ENCODE data around the gene CENPN.

CENPN gene

DNA sequence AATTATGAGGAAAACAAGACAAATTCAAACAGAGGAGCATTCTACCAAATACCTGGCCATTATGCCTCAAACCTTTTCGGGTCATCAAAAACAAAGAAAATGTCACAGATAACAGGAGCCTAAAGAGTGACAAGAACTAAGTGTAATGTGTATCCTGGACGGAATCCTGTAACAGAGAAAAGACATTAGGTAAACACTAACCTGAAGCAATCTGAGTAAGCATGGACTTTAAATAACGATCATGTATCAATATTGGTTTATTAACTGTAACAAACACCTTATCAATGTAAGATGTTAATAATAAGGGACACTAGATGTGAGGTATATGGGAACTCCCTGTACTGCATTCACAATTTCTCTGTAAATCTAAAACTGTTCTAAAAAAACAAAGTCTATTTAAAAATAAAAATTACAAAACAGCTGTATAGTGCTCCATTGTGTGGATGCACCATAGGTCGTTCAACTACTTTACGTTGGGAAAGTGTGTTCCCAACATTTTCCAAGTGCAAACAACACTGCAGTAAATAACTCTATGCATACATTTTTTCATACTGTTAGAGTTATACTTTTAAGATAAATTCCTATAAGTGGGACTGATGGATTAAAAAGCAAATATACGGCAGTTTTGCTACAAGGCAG lies 15.1 kb upstream of the CENPN start:
- DNase-seq: no peak

DNA sequence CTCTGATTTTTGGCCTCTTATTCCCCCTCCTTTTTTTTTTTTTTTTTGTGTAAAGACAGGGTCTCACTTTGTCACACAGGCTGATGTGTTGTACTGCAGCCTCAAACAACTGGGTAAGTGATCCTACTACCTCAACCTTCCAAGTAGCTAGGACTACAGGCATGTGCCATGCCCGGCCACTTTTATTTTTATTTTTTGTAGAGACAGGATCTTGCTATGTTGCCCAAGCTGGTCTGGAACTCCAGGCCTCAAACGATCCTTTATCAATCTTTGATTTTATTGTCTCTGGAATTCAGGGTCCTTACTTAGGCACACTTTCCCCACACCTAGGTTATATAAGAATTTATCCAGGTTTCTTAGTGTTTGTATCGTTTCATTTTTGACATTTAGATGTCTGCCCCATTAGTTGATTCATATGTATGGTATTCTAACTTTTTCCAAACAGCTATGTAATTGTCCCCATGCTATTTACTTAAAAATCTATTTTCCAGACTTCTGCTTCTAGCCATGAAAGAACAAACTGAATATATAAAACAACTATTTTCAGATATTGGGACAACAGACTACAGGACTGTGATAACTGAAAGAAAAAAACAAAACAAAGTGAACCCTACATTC lies 14.2 kb upstream of the CENPN start:
- DNase-seq: no peak

DNA sequence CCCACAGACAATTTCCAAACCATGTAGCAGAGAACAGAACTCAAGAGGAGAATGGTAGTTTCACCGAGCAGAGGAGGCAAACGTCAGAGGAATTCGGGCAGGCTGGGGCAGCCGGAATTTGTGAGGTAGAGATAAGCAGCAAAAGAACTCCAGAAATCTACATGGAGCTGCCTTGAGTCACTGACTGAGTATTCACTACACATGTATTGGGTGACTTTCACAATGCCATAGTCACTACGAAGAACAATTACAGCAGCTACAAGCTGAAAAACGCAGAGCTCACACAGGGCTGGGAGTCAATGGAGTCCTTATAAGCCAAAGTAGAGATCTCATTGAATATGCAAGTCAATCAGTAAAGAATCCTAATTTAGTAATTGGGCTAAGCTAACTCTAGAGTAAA lies 13.7 kb upstream of the CENPN start:
- no peak for DNase-seq

DNA sequence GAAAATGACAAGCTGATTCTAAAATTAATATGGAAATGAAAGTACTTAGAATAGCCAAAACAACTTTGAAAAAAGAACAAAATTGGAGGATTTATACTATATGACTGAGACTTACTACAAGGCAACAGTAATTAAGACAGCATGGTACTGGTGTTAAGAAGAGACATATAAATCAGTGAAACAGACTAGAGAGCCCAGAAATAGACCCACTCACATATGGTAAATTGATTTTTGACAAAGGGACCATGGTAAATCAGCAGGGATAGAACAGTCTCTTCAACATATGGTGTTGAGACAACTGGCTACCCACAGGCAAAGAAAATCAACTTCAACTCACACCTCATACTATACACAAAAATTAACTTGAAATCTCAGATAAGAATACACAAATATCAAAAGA lies 13.2 kb upstream of the CENPN start:
- no peak for DNase-seq

GRCh38 chr16:80994451-80994850 lies 12.6 kb upstream of the CENPN start:
- no peak for DNase-seq

- DNase-seq: no peak
Measured at GRCh38 chr16:80996688-80997138, 10.3 kb upstream of the CENPN start.

DNA sequence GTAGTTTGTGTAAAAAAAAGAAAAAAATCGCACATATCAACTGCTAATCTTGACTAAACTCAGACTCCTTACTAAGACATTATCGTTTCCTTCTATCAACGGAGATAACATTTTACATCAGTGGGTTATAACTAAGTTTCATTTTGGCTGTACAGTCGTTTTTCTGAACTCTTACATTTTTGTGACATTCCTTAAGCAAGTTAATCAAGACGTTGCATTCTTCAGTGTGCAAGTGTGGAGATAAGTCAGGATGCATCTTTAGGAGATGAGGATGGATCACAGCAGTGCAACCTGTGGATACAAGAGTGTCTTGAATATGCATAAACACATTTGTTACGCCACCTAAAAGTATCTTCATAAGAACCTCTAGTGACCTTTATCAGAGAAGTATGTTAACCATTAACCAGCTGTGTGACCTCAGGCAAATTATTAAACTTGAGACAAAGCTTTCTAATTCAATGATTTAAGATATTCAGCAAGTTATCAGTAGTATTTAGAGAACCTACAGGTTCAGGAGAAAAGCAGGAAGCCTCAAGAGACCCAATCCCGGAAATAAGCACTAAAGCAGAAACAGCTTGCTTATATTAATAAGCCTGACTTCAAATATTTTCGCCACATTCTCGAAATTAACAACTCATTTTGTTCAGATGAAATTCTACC lies 9.7 kb upstream of the CENPN start:
- DNase-seq: no peak

DNA sequence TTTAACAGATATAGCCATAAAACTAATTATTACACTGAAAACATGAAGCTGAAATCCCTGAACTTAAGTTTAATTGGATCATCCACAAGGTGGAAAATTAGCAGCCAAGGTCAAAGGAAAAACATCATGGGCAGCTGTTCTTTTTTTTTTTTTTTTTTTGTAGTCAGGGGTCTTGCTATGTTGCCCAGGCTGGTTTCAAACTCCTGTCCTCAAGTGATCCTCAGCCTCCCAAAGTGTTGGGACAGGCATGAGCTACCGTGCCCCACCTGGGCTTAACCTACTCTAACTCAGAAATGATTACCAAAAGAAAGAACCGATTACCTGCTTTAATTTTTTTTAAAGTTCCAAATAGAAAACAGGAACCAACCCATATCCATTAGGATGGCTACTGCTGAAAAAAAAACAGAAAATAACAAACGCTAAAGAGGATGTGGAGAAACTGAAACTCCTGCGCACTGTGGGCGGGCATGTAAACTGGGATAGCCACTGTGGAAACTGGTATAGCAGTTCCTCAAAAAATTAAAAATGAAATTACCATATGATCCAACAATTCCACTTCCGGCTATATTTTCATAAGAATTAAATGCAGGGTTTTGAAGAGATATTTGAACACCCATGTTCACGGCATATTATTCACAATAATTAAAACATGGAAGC lies 8.9 kb upstream of the CENPN start:
- DNase-seq: no peak

DNA sequence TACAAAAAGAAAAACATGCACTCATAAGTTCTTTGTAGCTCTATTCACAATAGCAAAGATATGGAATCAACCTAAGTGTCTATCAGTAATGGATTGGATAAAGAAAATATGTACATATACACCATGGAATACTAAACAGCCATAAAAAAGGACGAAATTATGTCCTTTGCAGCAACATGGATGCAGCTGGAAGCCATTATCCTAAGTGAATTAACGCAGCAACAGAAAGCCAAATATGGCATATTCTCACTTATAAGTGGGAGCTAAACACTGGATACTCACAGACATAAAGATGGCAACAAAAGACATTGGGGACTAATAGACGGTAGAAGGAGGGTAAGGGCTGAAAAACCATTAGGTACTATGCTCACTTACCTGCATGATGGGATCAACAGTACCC lies 6.1 kb upstream of the CENPN start:
- no peak for DNase-seq

- no peak for DNase-seq
Measured at GRCh38 chr16:81001330-81001729, 5.7 kb upstream of the CENPN start.

DNA sequence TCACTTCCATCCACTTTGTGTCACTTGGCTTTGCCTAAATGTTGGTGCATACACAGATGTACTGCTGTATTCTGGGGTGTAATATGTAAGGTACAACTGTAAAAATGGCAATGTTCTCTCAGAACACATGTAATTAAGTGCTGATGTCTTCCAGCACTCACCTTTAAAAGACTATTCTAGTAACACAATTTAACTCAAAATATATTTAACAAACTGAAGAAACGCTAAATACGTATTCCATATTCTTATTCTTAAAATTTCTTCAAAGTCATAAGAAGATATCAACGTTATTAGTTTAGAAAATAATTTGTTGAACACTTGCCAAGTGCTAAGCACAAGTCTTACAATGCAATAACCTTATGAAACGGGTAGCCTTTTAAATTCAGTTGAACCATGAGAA lies 4.0 kb upstream of the CENPN start:
- no peak for DNase-seq

GRCh38 chr16:81003610-81004460 lies 3.2 kb upstream of the CENPN start:
- DNase-seq: no peak

DNA sequence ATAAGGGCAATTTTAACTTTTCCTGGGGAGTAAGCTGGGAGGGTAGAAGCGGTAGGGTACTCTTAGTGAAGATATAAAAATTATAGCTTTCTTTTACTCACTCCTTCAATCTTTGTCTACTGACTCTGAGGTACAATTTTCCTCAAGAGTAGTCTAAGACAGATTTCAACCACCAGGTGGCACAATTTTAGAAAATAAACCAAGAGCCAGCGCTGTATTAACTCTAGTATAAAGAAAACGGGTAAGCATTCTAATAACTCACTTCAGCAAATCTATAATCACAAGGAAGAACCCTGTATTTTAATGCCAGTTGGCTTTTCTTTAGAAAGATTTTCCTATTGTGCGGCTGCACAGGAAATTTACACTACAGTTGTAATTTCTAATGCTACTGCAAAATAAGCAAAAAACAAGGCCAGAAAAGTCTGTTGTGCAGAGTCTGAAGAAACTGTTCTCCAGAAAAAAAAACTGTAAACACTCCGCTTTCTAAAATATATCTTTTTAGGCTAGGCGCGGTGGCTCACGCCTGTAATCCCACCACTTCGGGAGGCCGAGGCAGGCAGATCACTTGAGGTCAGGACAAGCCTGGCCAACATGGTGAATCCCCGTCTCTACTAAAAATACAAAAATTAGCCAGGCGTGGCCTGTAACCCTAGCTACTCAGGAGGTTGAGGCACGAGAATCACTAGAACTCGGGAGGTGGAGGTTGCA lies 2.2 kb upstream of the CENPN start:
- no peak for DNase-seq

- DNase-seq: no peak
Measured at GRCh38 chr16:81005610-81006161, 1.3 kb upstream of the CENPN start.

DNA sequence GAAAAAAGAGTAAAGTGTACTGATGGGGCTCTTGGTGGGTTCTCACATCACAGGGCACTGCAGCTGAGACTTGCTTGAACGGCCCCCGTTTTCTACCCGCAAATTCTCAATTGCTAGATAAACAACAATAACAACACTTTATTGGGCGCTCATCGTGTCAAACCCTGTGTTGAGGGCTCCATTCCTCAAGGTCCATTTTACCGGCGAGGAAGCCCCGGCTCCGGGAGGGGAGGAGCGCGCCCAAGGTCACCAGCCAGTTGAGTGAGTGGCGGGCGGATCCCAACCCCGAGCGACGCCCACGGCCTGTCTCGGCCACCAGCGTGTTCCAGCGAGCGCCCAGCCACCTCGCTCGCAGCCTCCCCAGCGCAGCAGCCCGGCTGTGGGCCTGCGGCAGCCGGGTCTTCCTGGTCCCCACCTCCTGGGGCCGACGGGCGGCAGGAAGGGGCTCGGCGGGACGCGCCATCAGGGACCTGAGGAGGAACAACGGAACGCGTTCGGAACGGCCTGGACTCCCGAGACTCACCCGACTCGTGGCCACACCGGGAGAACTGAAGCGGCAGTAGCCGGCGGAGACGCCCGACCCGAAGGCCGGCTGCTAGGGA lies 702 bp upstream of the CENPN start:
- peak; percentile 91 for DNase-seq

GRCh38 chr16:81008505-81008789 lies 1.4 kb downstream of the CENPN start:
- DNase-seq: no peak

GRCh38 chr16:81012974-81013373 lies 6.0 kb downstream of the CENPN start:
- no peak for DNase-seq

DNA sequence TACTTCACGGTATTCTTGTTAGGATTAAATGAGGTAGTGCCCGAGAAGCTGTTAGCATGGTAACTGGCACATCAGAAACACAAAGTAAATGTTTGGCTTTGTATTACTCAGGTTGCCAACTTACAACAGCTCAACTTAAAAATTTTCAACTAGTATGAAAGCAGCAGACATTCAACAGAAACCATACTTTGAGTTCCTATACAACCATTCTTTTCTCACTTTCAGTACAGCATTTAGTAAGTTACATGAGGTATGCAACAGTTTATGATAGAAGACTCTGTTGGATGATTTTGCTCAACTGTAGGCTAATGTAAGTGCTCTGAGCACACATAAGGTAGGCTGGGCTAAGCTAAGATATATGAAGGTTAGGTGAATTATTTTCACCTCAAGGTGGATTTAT lies 7.7 kb downstream of the CENPN start:
- DNase-seq: no peak

- no peak for DNase-seq
Measured at GRCh38 chr16:81018496-81018895, 11.5 kb downstream of the CENPN start.

GRCh38 chr16:81026429-81026828 lies 19.4 kb downstream of the CENPN start:
- DNase-seq: no peak

- no peak for DNase-seq
Measured at GRCh38 chr16:81029930-81030604, 23.1 kb downstream of the CENPN start.
